SU-DHL-6 (cell line): Measurements from ENCODE around the gene GTF2IRD1.

Source experiments
- CTCF ChIP-seq: fragments of 200-600 bp; sonication (generic); IDR thresholded peaks from one replicate; pipeline ENCODE4 v1.5.1; 2017; ENCODE audit warnings: antibody characterized with exemption, mild to moderate bottlenecking, low read length, moderate library complexity; ENCODE audit not compliant: insufficient read depth, poor library complexity, severe bottlenecking
- EZH2phosphoT487 ChIP-seq: fragments of 200-600 bp; sonication (generic), shearing (Covaris generic); conservative IDR thresholded peaks from 2 replicates; pipeline ENCODE4 v1.6.1; 2018; ENCODE audit warnings: mild to moderate bottlenecking, antibody characterized with exemption, low read length, moderate library complexity, mixed read lengths

GRCh38 chr7:74466196-74466813 lies 12.6 kb downstream of the GTF2IRD1 start:
- TF ChIP-seq CTCF, result no peak
- TF ChIP-seq EZH2phosphoT487, result no peak
